ENCODE data around the gene COL11A2. TPM values are rescaled to one million over a fixed set of nuclear protein-coding genes. Genes with fewer than 3 reads are reported as not detected.

COL11A2 gene
- total and polyA plus RNA-seq, 7 donors, result 0.16 to 1.4 (median 0.50) TPM; not detected in 3

DNA sequence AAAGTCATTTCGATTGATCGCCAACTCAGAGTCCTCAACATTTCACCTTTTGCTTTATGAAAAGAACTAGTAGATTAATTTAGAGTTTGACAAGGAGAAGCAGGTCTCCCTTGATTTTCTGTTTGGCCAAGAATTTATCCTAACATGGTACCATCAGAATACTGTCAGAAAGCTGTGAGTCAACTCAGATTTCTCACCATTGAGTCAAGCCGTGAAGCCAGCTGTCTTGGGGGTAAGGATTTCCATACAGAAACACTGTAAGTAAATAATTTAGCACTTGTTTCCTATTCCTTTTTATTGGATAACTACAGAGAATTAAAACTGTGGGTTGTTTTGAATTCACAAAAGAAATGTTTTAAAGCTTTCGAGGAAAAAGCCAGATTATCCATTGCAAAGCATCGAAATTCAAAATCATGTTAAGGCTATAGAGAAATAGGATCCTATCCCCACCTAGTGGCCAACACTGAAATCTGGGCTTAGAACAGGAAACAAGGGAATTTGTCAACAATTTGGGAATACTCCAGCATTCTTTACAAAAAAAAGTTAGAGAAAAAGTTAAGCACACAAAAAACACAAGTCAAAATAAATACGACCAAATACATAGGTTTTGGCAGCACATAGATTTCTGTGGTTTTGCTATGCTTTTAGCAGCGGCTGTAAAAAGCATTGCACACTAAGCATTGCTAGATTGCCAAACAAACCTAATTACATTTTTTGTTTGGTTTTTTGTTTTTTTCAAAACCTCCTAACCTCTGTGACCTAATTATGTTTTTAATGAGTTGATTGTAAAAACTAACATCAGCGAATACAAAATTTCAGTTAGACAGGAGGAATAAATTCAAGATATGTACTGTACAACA, 44.2 kb downstream of the COL11A2 start:
- no peak overlapping the region for H3K27ac ChIP-seq
- no peak overlapping the region for H3K4me3 ChIP-seq
- no peaks in the 10 kb centered on the region for H3K36me3 ChIP-seq
- WGBS, 2 donors, result 40 to 45% methylated on average over 8 of the region's 8 CpGs
- H3K27me3 ChIP-seq, result peaks cover 0 to 7% (median 0%) of the 10 kb centered on the region in 3 donors
- peaks cover 0 to 6% (median 0%) of the 10 kb centered on the region in 4 donors for H3K9me3 ChIP-seq
- no peak for DNase-seq
- TF ChIP-seq EP300 (IDR thresholded peaks at IDR 0.05), result no peak
- TF ChIP-seq, protein P1, sequence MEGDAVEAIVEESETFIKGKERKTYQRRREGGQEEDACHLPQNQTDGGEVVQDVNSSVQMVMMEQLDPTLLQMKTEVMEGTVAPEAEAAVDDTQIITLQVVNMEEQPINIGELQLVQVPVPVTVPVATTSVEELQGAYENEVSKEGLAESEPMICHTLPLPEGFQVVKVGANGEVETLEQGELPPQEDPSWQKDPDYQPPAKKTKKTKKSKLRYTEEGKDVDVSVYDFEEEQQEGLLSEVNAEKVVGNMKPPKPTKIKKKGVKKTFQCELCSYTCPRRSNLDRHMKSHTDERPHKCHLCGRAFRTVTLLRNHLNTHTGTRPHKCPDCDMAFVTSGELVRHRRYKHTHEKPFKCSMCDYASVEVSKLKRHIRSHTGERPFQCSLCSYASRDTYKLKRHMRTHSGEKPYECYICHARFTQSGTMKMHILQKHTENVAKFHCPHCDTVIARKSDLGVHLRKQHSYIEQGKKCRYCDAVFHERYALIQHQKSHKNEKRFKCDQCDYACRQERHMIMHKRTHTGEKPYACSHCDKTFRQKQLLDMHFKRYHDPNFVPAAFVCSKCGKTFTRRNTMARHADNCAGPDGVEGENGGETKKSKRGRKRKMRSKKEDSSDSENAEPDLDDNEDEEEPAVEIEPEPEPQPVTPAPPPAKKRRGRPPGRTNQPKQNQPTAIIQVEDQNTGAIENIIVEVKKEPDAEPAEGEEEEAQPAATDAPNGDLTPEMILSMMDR (IDR thresholded peaks at IDR 0.05), result peak in 3 of 4 experiments; percentile 64 to 74 (median 74)
- no peaks in the 10 kb centered on the region for H3K4me1 ChIP-seq
- intact Hi-C loops (cut with DNase I), result loop anchor here (2.0 kb wide), 1 partner anchor 135 kb away; no protein-coding TSS in a partner anchor

DNA sequence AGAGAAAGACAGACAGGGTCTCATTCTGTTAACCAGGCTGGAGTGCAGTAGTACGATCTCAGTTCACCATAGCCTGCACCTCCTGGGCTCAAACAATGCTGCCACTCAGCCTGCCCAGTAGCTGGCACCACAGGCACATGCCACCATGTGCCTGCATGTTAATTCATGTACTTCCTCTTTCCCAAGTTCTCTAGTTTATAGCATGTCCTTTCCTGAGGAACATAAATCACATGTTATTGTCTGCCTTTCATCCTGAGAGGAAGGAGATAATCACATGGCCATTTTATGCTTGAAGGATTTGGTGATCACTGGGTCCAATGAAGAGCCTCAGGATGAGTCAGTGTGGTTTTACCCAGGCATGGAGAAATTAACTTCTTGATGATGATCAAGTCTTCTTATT, 47.9 kb downstream of the COL11A2 start:
- H3K4me1 ChIP-seq, result no peaks in the 10 kb centered on the region
- TF ChIP-seq POLR2AphosphoS5 (IDR thresholded peaks at IDR 0.05), result no peak
- no peak for TF ChIP-seq POLR2A (IDR thresholded peaks at IDR 0.05)
- TF ChIP-seq, protein P1 (IDR thresholded peaks at IDR 0.05), result no peak
- TF ChIP-seq EP300 (IDR thresholded peaks at IDR 0.05), result no peak
- intact Hi-C loops (cut with DNase I), result no loop called here
- H3K27me3 ChIP-seq, result peaks cover 0 to 11% (median 0%) of the 10 kb centered on the region in 3 donors
- H3K36me3 ChIP-seq, result no peaks in the 10 kb centered on the region
- H3K4me3 ChIP-seq, result no peak overlapping the region
- H3K27ac ChIP-seq, result no peak overlapping the region
- no peaks in the 10 kb centered on the region for H3K9me3 ChIP-seq
- DNase-seq, result no peak
- WGBS, 2 donors, result 8 to 21% methylated on average over 1 of the region's 1 CpG

GRCh38 chr6:33143113-33143770, 49.0 kb downstream of the COL11A2 start:
- Histone ChIP-seq H3K9me3 (no peaks in the 10 kb centered on the region), H3K36me3 (no peaks in the 10 kb centered on the region), H3K27ac (no peak overlapping the region), H3K4me3 (no peak overlapping the region), H3K4me1 (no peaks in the 10 kb centered on the region), H3K27me3 (peaks cover 0 to 7% (median 0%) of the 10 kb centered on the region in 3 donors)
- WGBS, 2 donors, result 80 to 85% methylated on average over 14 of the region's 14 CpGs
- intact Hi-C loops (cut with DNase I), result no loop called here
- DNase-seq, result no peak
- TF ChIP-seq POLR2AphosphoS5 (IDR thresholded peaks at IDR 0.05), result no peak
- TF ChIP-seq, protein P1 (IDR thresholded peaks at IDR 0.05), result no peak
- TF ChIP-seq EP300 (IDR thresholded peaks at IDR 0.05), result no peak
- no peak for TF ChIP-seq POLR2A (IDR thresholded peaks at IDR 0.05)

GRCh38 chr6:33142501-33143070, 49.7 kb downstream of the COL11A2 start:
- no peaks in the 10 kb centered on the region for H3K36me3 ChIP-seq
- no peak for DNase-seq
- H3K9me3 ChIP-seq, result no peaks in the 10 kb centered on the region
- WGBS, 2 donors, result 58 to 71% methylated on average over 5 of the region's 5 CpGs
- intact Hi-C loops (cut with DNase I), result no loop called here
- no peaks in the 10 kb centered on the region for H3K4me1 ChIP-seq
- no peak overlapping the region for H3K27ac ChIP-seq
- peaks cover 0 to 7% (median 0%) of the 10 kb centered on the region in 3 donors for H3K27me3 ChIP-seq
- no peak overlapping the region for H3K4me3 ChIP-seq
- TF ChIP-seq EP300 (IDR thresholded peaks at IDR 0.05), result no peak
- no peak for TF ChIP-seq POLR2A (IDR thresholded peaks at IDR 0.05)
- no peak for TF ChIP-seq POLR2AphosphoS5 (IDR thresholded peaks at IDR 0.05)
- TF ChIP-seq, protein P1 (IDR thresholded peaks at IDR 0.05), result no peak
